ENCODE measurements around the gene LTBP2. TPM values are rescaled to one million over a fixed set of nuclear protein-coding genes. Genes with fewer than 3 reads are reported as not detected.

Gene LTBP2
- total and polyA plus RNA-seq, 2 of the 13 experiments (the other 11 are each of a cell fraction or from before 2014, with no cell fraction given), result 0.20 to 0.41 TPM

- TF ChIP-seq ZNF280D (CRISPR knock-in tag; IDR thresholded peaks at IDR 0.05) (no peak; the same call in 1 of the 2 replicates), ZNF672 (CRISPR knock-in tag; IDR thresholded peaks at IDR 0.05) (no peak), TCF7L2 (IDR thresholded peaks at IDR 0.05; ENCODE audit: low read depth, low read length) (no peak), NFIB (CRISPR knock-in tag; IDR thresholded peaks at IDR 0.05; ENCODE audit: borderline replicate concordance) (no peak), ZNF652 (CRISPR knock-in tag; IDR thresholded peaks at IDR 0.05; ENCODE audit: borderline replicate concordance, low read depth) (no peak), CEBPB (IDR thresholded peaks at IDR 0.05; ENCODE audit: borderline replicate concordance, low read depth, low read length) (no peak), SNRNP70 (IDR thresholded peaks at IDR 0.05; ENCODE audit: low read depth, low read length) (no peak), HNRNPK (IDR thresholded peaks at IDR 0.05; ENCODE audit: low read depth, low read length, poor library complexity, severe bottlenecking) (no peak), THAP9 (CRISPR knock-in tag; IDR thresholded peaks at IDR 0.05; ENCODE audit: borderline replicate concordance) (no peak), GRHL1 (CRISPR knock-in tag; conservative IDR thresholded peaks at IDR 0.05) (no peak), ZNF441 (CRISPR knock-in tag; IDR thresholded peaks at IDR 0.05; ENCODE audit: borderline replicate concordance) (no peak), ZNF780A (CRISPR knock-in tag; IDR thresholded peaks at IDR 0.05) (no peak), PATZ1 (CRISPR knock-in tag; IDR thresholded peaks at IDR 0.05) (no peak), KLF12 (CRISPR knock-in tag; IDR thresholded peaks at IDR 0.05; ENCODE audit: borderline replicate concordance) (no peak), ZNF782 (CRISPR knock-in tag; IDR thresholded peaks at IDR 0.05; ENCODE audit: borderline replicate concordance) (0 out of 2 replicates have a peak, but pooled peaks have one; percentile 33), TFAP4 (IDR thresholded peaks at IDR 0.05; ENCODE audit: borderline replicate concordance, low read depth) (no peak)
These were observed 119.2 kb downstream of the LTBP2 start, which contains the start of gene NPC2 (continued) for GRCh38 chr14:74492776-74493342.

All from HepG2 (cell line).